NCI-H82 (cell line): Measurements from ENCODE around the gene DENND4A.

Experiments
- DNase-seq: peaks from one replicate; lab custom pipeline; 2025; lab: John Stamatoyannopoulos, UW

The DENND4A gene

DNA sequence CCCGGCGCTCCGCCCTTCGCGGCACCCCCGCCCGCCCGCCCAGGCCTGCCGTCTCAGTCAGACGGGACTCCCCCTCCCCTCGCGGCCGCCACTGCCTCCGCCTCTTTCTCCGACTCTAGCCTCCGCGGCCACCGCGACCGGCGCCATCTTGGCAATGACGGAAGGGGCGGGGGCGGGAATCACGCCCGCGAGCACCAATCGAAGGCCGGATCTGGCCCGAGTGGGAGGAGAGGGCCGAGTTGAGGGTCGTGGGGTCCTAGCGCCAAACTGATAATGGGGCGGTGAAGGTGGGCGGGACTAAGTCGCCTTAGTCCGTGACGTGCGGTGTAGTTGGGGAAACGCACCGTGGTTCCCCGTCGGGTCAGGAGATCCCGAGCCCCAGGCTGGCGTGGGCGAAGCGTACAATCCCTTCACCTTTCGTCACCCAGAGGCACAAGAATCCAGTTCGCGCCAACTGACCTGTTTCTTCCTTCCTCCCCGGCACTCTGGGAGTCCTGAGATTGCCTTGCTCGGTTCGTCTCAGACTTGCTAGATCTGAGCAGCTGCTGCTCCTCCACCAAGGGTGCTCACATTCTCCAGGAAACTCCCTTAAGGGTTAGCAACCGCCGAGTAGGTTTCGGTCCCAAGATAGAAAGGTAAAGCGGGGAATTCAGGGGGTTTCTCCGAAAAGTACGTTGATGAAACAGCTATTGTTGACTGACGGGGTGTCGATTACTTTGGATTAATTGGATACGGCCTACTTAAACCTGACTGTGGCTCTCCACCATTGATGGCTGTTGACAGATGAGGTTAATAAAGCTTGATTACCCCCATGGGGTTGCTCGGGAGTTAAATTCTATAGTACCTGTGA lies at the start of gene DENND4A:
Gene DENND4A (minus strand): TSS at position 156 of the 850 bp plus-strand sequence. CDS start 35,843 bp downstream, outside the sequence.
- DNase-seq = peak; percentile 99

DNA sequence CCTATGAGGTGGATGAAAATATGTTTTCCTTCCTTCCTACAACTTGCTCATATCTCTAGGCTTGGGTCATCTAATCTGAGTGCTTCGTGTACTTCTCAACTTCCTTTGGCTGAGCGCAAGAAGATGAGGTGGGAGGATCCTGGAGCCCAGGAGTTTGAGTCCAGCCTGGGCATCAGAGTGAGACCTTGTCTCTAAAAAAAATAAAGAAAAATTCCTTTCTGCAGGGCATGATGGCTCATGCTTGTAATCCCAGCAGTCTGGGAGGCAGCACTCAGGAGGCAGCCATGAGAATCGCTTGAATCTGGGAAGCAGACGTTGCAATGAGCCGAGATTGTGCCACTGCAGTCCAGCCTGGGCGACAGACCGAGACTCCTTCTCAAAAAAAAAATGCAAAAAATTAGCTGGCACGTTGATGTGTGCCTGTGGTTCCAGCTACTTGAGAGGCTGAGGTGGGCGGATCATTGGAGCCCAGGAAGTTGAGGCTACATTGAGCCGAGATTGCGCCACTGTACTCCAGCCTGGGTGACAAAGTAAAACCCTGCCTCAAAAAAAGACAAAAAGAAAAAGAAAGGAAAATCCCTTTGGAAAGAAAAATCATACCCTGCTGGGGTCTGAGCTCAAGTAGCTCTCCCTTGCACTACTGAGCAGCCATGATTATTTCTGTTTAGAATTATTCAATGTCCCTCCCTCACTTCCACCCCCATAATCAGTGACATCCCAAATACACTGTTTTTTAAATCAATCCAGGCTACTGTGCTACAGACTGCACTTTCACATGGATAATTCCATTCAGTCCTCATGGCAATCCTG lies 49.2 kb upstream of the DENND4A start:
- DNase-seq = peak; percentile 51

- DNase-seq = no peak
Observed at GRCh38 chr15:65839985-65840384, 47.9 kb upstream of the DENND4A start.

DNA sequence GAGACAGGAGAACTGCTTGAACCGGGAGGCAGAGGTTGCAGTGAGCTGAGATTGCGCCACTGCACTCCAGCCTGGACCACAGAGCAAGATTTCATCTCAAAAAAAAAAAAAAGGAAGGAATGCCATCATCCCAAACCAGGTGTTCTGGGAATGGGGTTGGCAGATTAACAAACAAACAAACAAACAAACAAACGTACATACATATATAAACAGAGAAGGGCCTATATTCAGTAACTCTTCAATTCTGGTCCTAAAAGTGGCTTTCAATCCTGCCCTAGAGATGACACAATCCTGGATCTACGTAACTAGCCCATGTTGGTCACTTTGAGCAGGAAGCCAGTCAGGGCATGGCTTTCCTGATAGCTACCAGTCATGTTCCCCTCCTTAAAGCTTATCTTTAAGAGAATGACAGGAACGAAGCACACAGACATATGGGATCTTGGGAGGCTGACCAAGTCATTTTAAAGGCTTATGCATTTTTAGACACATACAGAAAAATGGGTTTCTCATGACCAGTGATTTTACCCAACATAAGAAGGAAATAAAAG lies 47.3 kb upstream of the DENND4A start:
- no peak for DNase-seq

DNA sequence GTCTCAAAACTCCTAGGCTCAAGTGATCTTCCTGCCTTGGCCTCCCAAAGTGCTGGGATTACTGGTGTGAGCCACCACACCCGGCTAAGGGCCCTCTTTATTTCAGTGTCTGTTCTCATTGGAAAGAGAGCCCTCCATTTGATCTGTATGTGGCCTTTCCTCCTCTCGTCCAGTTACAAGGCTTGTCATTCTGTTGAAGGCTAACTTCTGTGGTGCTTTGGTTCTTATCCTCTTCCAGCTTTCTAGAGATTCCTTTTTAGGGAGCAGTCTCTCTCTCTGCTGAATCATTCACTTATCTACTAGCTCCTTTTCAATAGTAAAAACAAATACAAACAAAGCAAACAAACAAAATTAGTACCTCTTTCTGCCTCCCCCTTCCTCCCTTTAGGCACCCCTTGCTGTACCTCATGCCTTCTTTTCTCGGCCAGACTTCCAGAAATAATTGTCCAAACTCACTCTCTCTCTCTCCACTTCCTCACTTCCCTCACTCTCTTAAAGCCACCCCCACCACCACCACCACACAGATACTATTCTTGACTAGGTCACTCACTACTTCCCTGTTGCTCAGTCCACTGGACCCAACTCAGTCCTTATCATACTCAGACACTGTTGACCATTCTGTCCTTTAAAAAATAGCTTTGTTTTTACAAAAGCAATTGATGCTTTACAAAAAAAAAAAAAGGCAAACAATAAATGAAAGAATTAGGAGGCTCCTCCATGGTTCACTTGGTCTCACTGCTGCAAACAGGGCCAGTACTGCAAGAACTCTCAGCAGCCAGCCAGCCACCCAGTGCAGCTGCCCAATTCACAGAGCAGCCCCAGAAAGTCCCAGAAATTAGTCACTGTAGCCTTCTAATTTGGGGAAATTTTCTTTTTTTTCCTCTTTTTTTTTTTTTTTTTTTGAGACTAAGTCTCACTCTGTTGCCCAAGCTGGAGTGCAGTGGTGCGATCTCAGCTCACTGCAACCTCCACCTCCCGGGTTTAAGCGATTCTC lies 45.5 kb upstream of the DENND4A start:
- no peak for DNase-seq

- peak; percentile 6 for DNase-seq
Observed at GRCh38 chr15:65836665-65837064, 44.6 kb upstream of the DENND4A start.

- DNase-seq = no peak
Observed at GRCh38 chr15:65835447-65835846, 43.4 kb upstream of the DENND4A start.

- no peak for DNase-seq
Observed at GRCh38 chr15:65834603-65835282, 42.6 kb upstream of the DENND4A start.

GRCh38 chr15:65833501-65834205 lies 41.6 kb upstream of the DENND4A start:
- DNase-seq = peak; percentile 76

DNA sequence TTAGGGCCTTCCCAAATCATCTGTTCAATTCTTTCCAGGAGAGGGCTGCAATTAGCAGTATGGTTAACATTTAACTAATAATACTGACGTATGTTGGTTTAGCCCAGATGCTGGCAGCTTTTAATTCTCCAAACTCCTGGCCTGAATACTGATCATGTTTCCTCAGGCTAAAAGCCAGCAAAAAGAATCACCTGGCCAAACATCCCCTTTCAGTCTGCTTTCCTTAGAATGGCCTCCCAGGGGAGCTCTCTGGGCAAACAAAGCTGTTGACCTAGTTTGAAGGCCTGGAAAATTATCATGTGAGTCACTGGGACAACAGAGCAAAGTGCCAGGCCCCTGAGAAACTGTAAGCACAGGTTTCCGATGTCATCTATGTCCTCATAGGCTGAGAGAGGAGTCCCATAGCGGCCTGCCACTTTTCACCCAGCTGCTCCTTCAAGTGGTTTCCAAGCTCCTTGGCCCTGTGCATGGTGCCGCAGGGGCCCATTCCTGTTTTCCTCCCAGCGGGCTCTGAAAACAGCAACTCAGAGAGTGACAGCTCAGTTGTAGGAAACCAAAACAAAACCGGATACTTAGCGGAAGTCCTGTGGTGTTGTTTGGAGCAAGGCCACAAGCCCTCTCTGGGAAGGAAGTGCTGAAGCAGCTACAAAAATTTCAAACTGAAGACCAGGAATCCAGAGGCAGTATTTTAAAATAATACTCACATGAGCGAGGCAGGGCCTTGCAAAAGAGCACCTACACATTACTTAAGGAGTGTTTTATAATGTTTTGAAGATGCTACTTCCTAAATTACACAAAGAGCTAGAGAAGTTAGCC lies 40.7 kb upstream of the DENND4A start:
- peak; percentile 58 for DNase-seq

- DNase-seq = peak; percentile 23
Observed at GRCh38 chr15:65829130-65829764, 37.2 kb upstream of the DENND4A start.

GRCh38 chr15:65828585-65828984 lies 36.5 kb upstream of the DENND4A start:
- no peak for DNase-seq

DNA sequence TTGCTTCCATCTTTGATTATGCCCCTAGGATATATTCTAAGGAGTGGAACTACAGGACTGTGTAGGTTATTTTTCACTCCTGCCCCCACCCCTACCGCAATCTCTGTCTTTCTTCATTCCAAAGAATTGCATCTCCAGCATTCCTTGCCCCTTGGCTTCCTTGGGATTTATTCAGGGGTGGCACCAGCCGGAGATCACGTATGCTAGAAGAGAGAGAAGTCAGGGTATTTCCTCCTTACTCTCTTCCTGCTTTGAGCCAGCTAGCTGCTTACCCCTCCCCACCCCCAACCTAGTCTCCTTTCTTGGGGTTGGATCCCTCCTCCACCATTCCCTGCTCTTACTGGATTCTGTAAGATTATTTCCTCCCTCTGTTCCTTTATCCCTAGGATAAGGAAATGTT lies 35.0 kb upstream of the DENND4A start:
- peak; percentile 43 for DNase-seq

DNA sequence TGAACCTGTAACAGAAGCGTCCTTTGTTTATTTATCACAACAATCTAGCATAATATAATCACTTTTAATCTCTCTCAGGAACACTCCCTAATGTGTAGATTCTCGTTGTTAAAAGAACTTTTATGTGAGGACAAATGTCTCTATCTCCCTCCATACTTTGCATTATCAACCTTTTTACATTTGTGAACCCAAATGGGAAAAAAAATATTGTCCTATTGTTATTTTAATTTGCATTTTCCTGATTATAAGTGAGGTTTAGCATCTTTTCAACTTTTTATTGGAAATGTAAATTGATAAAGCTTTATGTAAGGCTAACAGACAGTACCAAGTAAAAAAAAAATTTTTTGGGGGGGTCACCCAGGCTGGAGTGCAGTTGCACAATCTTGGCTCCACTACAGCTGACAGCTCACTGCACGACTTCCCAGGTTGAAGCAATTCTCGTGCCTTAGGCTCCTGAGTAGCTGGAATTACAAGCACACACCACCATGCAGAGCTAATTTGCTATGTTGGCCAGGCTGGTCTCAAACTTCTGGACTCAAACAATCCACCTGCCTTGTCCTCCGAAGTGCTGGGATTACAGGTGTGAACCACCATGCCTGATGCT lies 33.0 kb upstream of the DENND4A start:
- no peak for DNase-seq

DNA sequence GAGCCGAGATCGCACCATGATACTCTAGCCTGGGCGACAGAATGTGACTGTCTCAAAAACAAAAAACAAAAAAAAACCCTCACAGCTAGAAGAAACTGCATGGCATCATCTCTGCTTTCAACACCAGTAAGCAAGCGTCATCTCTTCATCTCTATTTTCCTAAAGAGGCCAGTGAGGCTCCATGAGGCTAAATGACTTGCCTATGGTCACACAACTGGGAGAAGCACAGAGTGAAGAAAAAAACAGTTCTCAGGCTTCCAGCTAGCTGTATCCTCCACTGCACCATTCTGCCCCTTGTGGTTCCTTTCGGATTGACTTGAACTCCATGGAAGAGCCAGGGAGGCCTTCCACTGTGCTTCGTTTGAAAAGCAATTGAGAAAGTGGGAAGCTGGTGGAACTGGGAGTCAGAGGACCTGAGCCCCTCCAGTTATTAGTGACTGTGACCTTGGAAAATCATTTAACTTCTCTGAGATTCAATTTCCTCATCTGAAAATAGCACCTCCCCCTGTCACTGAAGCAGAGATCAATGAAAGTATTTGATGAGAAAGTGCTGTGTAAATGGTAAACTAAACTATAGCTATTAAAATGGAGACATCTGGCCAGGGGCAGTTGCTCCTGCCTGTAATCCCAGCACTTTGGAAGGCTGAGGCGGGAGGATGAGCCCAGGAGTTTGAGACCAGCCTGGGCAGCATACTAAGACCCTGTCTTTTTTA lies 32.1 kb upstream of the DENND4A start:
- peak; percentile 85 for DNase-seq

- DNase-seq = no peak
Observed at GRCh38 chr15:65822316-65822715, 30.2 kb upstream of the DENND4A start.

DNA sequence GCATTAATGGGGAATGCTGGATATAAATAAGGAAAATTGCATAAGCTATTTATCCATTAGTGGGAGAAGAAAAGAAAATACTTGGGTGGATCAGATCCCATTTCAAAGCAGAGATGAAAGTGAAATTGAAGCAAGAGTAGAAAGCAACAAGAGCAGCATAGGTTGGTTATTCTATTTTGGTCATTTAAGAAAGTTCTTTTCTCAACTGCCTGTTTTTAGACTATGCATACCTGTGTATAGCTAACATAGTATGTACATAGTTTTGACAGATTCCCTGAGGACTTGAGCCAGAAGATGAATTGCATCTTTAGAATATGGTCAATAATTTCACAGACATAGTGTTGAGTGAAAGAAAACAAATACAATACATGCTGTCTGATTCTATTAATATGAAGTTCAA lies 29.0 kb upstream of the DENND4A start:
- no peak for DNase-seq

DNA sequence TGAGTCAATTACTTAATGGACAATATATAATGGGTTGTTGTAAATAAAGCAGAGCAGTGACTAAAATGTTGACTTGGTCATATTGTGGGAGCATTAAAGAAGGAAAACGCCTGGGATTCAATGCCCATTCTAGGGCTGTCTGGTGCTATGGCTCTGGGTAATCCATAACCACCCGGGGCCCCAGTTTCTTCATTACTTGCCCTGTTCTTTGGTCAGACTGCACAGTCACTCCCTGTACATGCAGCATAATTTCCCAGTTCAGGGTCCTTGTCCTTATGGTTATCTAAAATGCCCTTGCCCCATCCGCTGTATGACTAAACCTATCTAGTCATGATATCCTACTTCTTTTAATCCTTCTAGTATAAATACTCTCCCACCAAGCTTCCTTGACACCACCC lies 27.5 kb upstream of the DENND4A start:
- no peak for DNase-seq
